HepG2 (cell line): Measurements from ENCODE around the gene TLR6. TPM values are rescaled to one million over a fixed set of nuclear protein-coding genes. Genes with fewer than 3 reads are reported as not detected.

Experiments used
- ATAC-seq: fragments of 200-7000 bp; cut with Tn5 transposase; 3 replicates; pipeline ENCODE4 v1.9.1; 2020; ENCODE audit warnings: mild to moderate bottlenecking, moderate library complexity
- BruUV-seq: library from RNA; stranded (reverse); fragments of 400-500 nt; replicated peaks from 2 replicates; lab custom pipeline; 2021; lab: Mats Ljungman, UMichigan
- CTCF ChIA-PET: fragments of 300-600 bp; formaldehyde crosslinking; extraction: SDS; loops from one replicate; lab custom pipeline; 2021; ENCODE audit warnings: low total read pairs, inconsistent platforms, low intra/inter-chr PET ratio; lab: Yijun Ruan, JAX
- POLR2A ChIA-PET: fragments of 350-600 bp; sonication (Branson Sonifier 250); formaldehyde crosslinking; loops from one replicate; lab custom pipeline; 2020; ENCODE audit warnings: antibody characterized with exemption, inconsistent platforms; lab: Yijun Ruan, JAX
- DNase-seq: peaks from one replicate; pipeline ENCODE4 v3.0.0-alpha.2; 2015; ENCODE audit warnings: low spot score
- FAIRE-seq: peaks from 3 replicates; lab custom pipeline; 2011; peaks lifted over from hg19 to GRCh38; lab: Jason Lieb, UNC
- H2AFZ ChIP-seq: one replicate; pipeline ENCODE4 v1.6.1; 2011; ENCODE audit warnings: low read length, inconsistent platforms
- H3K27ac ChIP-seq: fragments of 300-600 bp; 3 replicates; pipeline ENCODE4 v1.8.0; 2011; ENCODE audit warnings: mixed run types, mild to moderate bottlenecking, mixed read lengths, low read length, inconsistent platforms; ENCODE audit not compliant: insufficient read depth; ENCODE audit errors: extremely low read length
- H3K27me3 ChIP-seq, 2 experiments: fragments of 200-600 bp in 1 of 2; 2 replicates in 1 of 2; 3 replicates in 1 of 2; pipeline versions ENCODE4 v1.6.0 to v1.8.0; 2011; ENCODE audit warnings: low read length in 2 of 2, mild to moderate bottlenecking in 2 of 2, moderate library complexity in 2 of 2, inconsistent platforms in 1 of 2; ENCODE audit not compliant: insufficient read depth in 2 of 2, control insufficient read depth in 1 of 2
- H3K36me3 ChIP-seq, 2 experiments: fragments of 200-600 bp in 1 of 2; replicated peaks in 1 of 2; 2 replicates in 1 of 2; 3 replicates in 1 of 2; pipeline versions ENCODE4 v1.5.1 to v1.8.0; 2011; ENCODE audit warnings: low read length in 2 of 2, inconsistent platforms in 1 of 2; ENCODE audit not compliant: insufficient read depth in 2 of 2, control insufficient read depth in 1 of 2
- H3K4me1 ChIP-seq: 2 replicates; pipeline ENCODE4 v1.5.1; 2012; ENCODE audit warnings: low read length, inconsistent platforms; ENCODE audit not compliant: insufficient read depth
- H3K4me2 ChIP-seq: 2 replicates; pipeline ENCODE4 v1.6.0; 2011; ENCODE audit warnings: low read depth, low read length, inconsistent platforms
- H3K4me3 ChIP-seq, 3 experiments: fragments of 200-600 bp in 1 of 3; sonication (generic), shearing (Covaris generic) in 1 of 3; replicated peaks in 1 of 3; 2 replicates each; pipeline ENCODE4 v1.5.1; 2011 to 2016; ENCODE audit warnings: low read length in 3 of 3, inconsistent platforms in 2 of 3, low read depth in 2 of 3, mild to moderate bottlenecking in 2 of 3, control low read depth in 1 of 3, mixed read lengths in 1 of 3; ENCODE audit not compliant: insufficient read depth in 1 of 3
- H3K79me2 ChIP-seq: one replicate; pipeline ENCODE4 v1.6.1; 2011; ENCODE audit warnings: low read length, inconsistent platforms; ENCODE audit not compliant: insufficient read depth
- H3K9ac ChIP-seq: 2 replicates; pipeline ENCODE4 v1.6.0; 2011; ENCODE audit warnings: mild to moderate bottlenecking, low read depth, low read length, inconsistent platforms; ENCODE audit not compliant: insufficient read depth
- H3K9me3 ChIP-seq: 2 replicates; pipeline ENCODE4 v1.5.1; 2012; ENCODE audit warnings: mild to moderate bottlenecking, low read length
- H4K20me1 ChIP-seq: 2 replicates; pipeline ENCODE4 v1.6.0; 2011; ENCODE audit warnings: inconsistent platforms, mild to moderate bottlenecking, low read length, moderate library complexity; ENCODE audit not compliant: insufficient read depth
- CEBPB ChIP-seq: IDR thresholded peaks from 2 replicates; pipeline ENCODE4 v1.6.1; 2011; ENCODE audit warnings: low read depth, low read length, improper control_type of control experiment, borderline replicate concordance
- FOSL1 ChIP-seq: sonication (generic); formaldehyde crosslinking; IDR thresholded peaks from 2 replicates; pipeline ENCODE4 v1.9.0; 2021; ENCODE audit warnings: missing genetic modification reagents, borderline replicate concordance
- GABPB1 ChIP-seq: IDR thresholded peaks from 2 replicates; pipeline ENCODE4 v1.6.1; 2016; ENCODE audit warnings: mild to moderate bottlenecking, missing genetic modification reagents, moderate library complexity, missing compliant biosample characterization
- IRF1 ChIP-seq: sonication (generic); formaldehyde crosslinking; IDR thresholded peaks from 2 replicates; pipeline ENCODE4 v1.4.0; 2020; ENCODE audit warnings: low read depth, mild to moderate bottlenecking, missing genetic modification reagents
- NBN ChIP-seq: fragments of 450-650 bp; conservative IDR thresholded peaks from 2 replicates; pipeline ENCODE4 v1.6.1; 2017
- NR2C2 ChIP-seq: sonication (generic); formaldehyde crosslinking; IDR thresholded peaks from 2 replicates; pipeline ENCODE4 v1.4.0; 2020; ENCODE audit warnings: missing genetic modification reagents, mild to moderate bottlenecking, moderate library complexity, borderline replicate concordance
- PREB ChIP-seq: sonication (generic); formaldehyde crosslinking; IDR thresholded peaks from 2 replicates; pipeline ENCODE4 v1.4.0; 2020; ENCODE audit warnings: missing genetic modification reagents
- SOX13 ChIP-seq, 3 experiments: fragments of 450-650 bp in 1 of 3; sonication (generic) in 1 of 3; formaldehyde crosslinking in 1 of 3; IDR thresholded peaks in 2 of 3; conservative IDR thresholded peaks in 1 of 3; 2 replicates each; pipeline versions ENCODE4 v1.5.0 to v1.6.1; 2016 to 2020; ENCODE audit warnings: antibody characterized with exemption in 1 of 3, mild to moderate bottlenecking in 1 of 3, missing compliant biosample characterization in 1 of 3, missing genetic modification reagents in 1 of 3, moderate library complexity in 1 of 3
- ZBTB4 ChIP-seq: sonication (generic); formaldehyde crosslinking; IDR thresholded peaks from 2 replicates; pipeline ENCODE4 v1.4.0; 2020; ENCODE audit warnings: missing genetic modification reagents, mild to moderate bottlenecking, borderline replicate concordance
- ZNF230 ChIP-seq: sonication (generic); formaldehyde crosslinking; IDR thresholded peaks from 2 replicates; pipeline ENCODE4 v1.4.0; 2020; ENCODE audit warnings: mild to moderate bottlenecking, missing genetic modification reagents
- ZNF232 ChIP-seq: sonication (generic); formaldehyde crosslinking; IDR thresholded peaks from 2 replicates; pipeline ENCODE4 v1.4.0; 2020; ENCODE audit warnings: missing genetic modification reagents, borderline replicate concordance
- ZNF331 ChIP-seq: sonication (generic); formaldehyde crosslinking; IDR thresholded peaks from 2 replicates; pipeline ENCODE4 v1.4.0; 2020; ENCODE audit warnings: missing genetic modification reagents
- ZSCAN29 ChIP-seq: sonication (generic); formaldehyde crosslinking; conservative IDR thresholded peaks from 2 replicates; pipeline ENCODE4 v1.4.0; 2020; ENCODE audit warnings: mild to moderate bottlenecking, missing genetic modification reagents
- WGBS: methylation state at CpG from one replicate; pipeline ENCODE4 v1.1.6; 2017; ENCODE audit warnings: low lambda C conversion rate; 5-methylcytosine and 5-hydroxymethylcytosine counted together
- in situ Hi-C: cut with HindIII; loops from 2 replicates; pipeline ENCODE4 v1.10.0; 2017; ENCODE audit warnings: low pct_unique_long_range_greater_than_20kb; ENCODE audit not compliant: extremely low pct_ligation_motif_present
- intact Hi-C: fragments of 100-400 bp; cut with micrococcal nuclease; formaldehyde crosslinking; loops from one replicate; pipeline ENCODE4 v1.10.0; 2022; ENCODE audit not compliant: unreplicated experiment
- polyA plus RNA-seq, 8 experiments: library from polyadenylated mRNA; depleted of rRNA in 3 of 8; stranded (reverse) in 7 of 8; unstranded in 1 of 8; fragments of >200 nt; fragmentation: Illumina TruSeq in 4 of 8; extraction: Trizol in 4 of 8; gene quantifications; 2 replicates each; pipeline versions ENCODE4 v1.2.1 to v1.2.3, GENCODE V29; 2011 to 2016; ENCODE audit warnings: low read depth in 4 of 8, missing spikeins in 1 of 8, mixed read lengths in 1 of 8; ENCODE audit not compliant: insufficient read depth in 1 of 8
- total RNA-seq, 5 experiments: library from RNA; depleted of rRNA; stranded (reverse); fragments of >200 nt; fragmentation: Illumina TruSeq; extraction: Trizol; gene quantifications; 2 replicates each; pipeline ENCODE4 v1.2.3, GENCODE V29; 2016; ENCODE audit warnings: low read depth in 1 of 5

Gene TLR6
- total and polyA plus RNA-seq, 2 of the 13 experiments (the other 11 are each of a cell fraction or from before 2014, with no cell fraction given) = 0.33 to 0.71 TPM

GRCh38 chr4:38856046-38856445 lies 571 bp downstream of the TLR6 start:
- Histone ChIP-seq H2AFZ (peak overlapping the region; percentile 20), H3K9me3 (no peaks in the 10 kb centered on the region), H3K4me3 (no peak overlapping the region; a peak in 1 of 6 replicates), H4K20me1 (no peaks in the 10 kb centered on the region), H3K27ac (no peak overlapping the region), H3K36me3 (no peaks in the 10 kb centered on the region), H3K4me2 (peak overlapping the region; percentile 62), H3K9ac (no peak overlapping the region), H3K27me3 (no peaks in the 10 kb centered on the region), H3K4me1 (peaks cover 12% of the 10 kb centered on the region), H3K79me2 (no peaks in the 10 kb centered on the region)
- POLR2A ChIA-PET = no interaction called here
- ATAC-seq (no peak), DNase-seq (no peak), FAIRE-seq (no peak)
- TF ChIP-seq NBN (no peak), IRF1 (no peak), ZNF331 (CRISPR knock-in tag) (no peak), FOSL1 (CRISPR knock-in tag) (no peak), SOX13 (IDR thresholded peaks at IDR 0.05) (no peak), SOX13 (CRISPR knock-in tag; conservative IDR thresholded peaks at IDR 0.05 in 1 of 2, IDR thresholded peaks at IDR 0.05 in 1 of 2) (no peak), NR2C2 (CRISPR knock-in tag) (no peak)
- CTCF ChIA-PET = interaction anchor here (1.2 to 1.9 kb wide), 2 partner anchors 96 to 98 kb away, joined by 4 to 17 read pairs; no protein-coding TSS in a partner anchor
- 14% methylated on average over 4 of the region's 4 CpGs for WGBS
- no TSS peak for BruUV-seq
- in situ Hi-C loops = loop anchor here (5.0 kb wide), 1 partner anchor 99 kb away; no protein-coding TSS in a partner anchor
- intact Hi-C loops = loop anchor here (1.0 kb wide), 1 partner anchor 97 kb away; no protein-coding TSS in a partner anchor

- intact Hi-C loops = no loop called here
- no peak overlapping the region for H3K9ac ChIP-seq
- in situ Hi-C loops = loop anchor here (5.0 kb wide), 1 partner anchor 98 kb away; no protein-coding TSS in a partner anchor
- no peak overlapping the region for H2AFZ ChIP-seq
- H3K4me2 ChIP-seq = no peak overlapping the region
- H3K27ac ChIP-seq = no peak overlapping the region
- H3K4me3 ChIP-seq = no peak overlapping the region
- CTCF ChIA-PET = interaction anchor here (1.9 kb wide), 1 partner anchor 96 kb away, joined by 17 read pairs; no protein-coding TSS in a partner anchor
- POLR2A ChIA-PET = no interaction called here
- H3K79me2 ChIP-seq = no peaks in the 10 kb centered on the region
- no peaks in the 10 kb centered on the region for H4K20me1 ChIP-seq
- H3K36me3 ChIP-seq = no peaks in the 10 kb centered on the region
- peaks cover 12% of the 10 kb centered on the region for H3K4me1 ChIP-seq
- no peak for ATAC-seq
- no peaks in the 10 kb centered on the region for H3K27me3 ChIP-seq
- DNase-seq = no peak
- no peaks in the 10 kb centered on the region for H3K9me3 ChIP-seq
- no TSS peak for BruUV-seq
- FAIRE-seq = no peak
- 69% methylated on average over 5 of the region's 5 CpGs for WGBS
- TF ChIP-seq ZNF232 (no peak), PREB (CRISPR knock-in tag) (no peak), ZSCAN29 (CRISPR knock-in tag) (no peak), ZNF230 (CRISPR knock-in tag) (no peak), ZBTB4 (CRISPR knock-in tag) (no peak), GABPB1 (no peak), CEBPB (no peak)
These were observed 1.2 kb downstream of the TLR6 start for GRCh38 chr4:38855466-38855865.
